SU-DHL-6 (cell line): ENCODE results near the gene TAB2.

Experiments used
- H2AFZ ChIP-seq: fragments of 200-600 bp; sonication (generic); 2 replicates; pipeline ENCODE4 v1.6.1; 2014; ENCODE audit warnings: low read depth, mild to moderate bottlenecking, moderate library complexity, mixed read lengths, antibody characterized with exemption, low read length; ENCODE audit not compliant: severe bottlenecking
- H3F3A ChIP-seq: fragments of 200-600 bp; shearing (Covaris generic); 2 replicates; pipeline ENCODE4 v1.6.0; 2016; ENCODE audit warnings: antibody characterized with exemption, mild to moderate bottlenecking; ENCODE audit not compliant: insufficient read depth
- H3K27ac ChIP-seq: fragments of 200-600 bp; sonication (generic); 2 replicates; pipeline ENCODE4 v1.5.1; 2016; ENCODE audit warnings: low read depth, mild to moderate bottlenecking, low read length, moderate library complexity, mixed read lengths
- H3K27me3 ChIP-seq: fragments of 200-600 bp; sonication (generic), shearing (Covaris generic); 2 replicates; pipeline ENCODE4 v1.6.0; 2014; ENCODE audit warnings: mild to moderate bottlenecking, low read length
- H3K36me3 ChIP-seq: fragments of 200-600 bp; sonication (generic); 2 replicates; pipeline ENCODE4 v1.6.1; 2014; ENCODE audit warnings: mild to moderate bottlenecking, low read length, mixed read lengths
- H3K4me2 ChIP-seq: fragments of 300-600, 200-600 bp; shearing (Covaris generic), sonication (generic); 2 replicates; pipeline ENCODE4 v1.6.0; 2014; ENCODE audit warnings: low read length, low read depth, mild to moderate bottlenecking; ENCODE audit not compliant: poor library complexity, severe bottlenecking
- H3K4me3 ChIP-seq: fragments of 200-600 bp; sonication (generic); 2 replicates; pipeline ENCODE4 v1.5.1; 2014; ENCODE audit warnings: antibody characterized with exemption, low read length, mild to moderate bottlenecking, mixed read lengths; ENCODE audit not compliant: insufficient read depth, poor library complexity, severe bottlenecking
- H3K79me2 ChIP-seq: fragments of 200-600 bp; sonication (generic); 2 replicates; pipeline ENCODE4 v1.6.1; 2014; ENCODE audit warnings: mild to moderate bottlenecking, low read length, moderate library complexity; ENCODE audit not compliant: insufficient read depth
- H3K9ac ChIP-seq: fragments of 200-600 bp; sonication (generic); 2 replicates; pipeline ENCODE4 v1.7.0; 2014; ENCODE audit warnings: mild to moderate bottlenecking, low read length
- H3K9me2 ChIP-seq: fragments of 200-600 bp; sonication (generic); replicated peaks from 2 replicates; pipeline ENCODE4 v1.6.1; 2014; ENCODE audit warnings: low read length; ENCODE audit not compliant: insufficient read depth
- H3K9me3 ChIP-seq: fragments of 200-600 bp; sonication (generic); 2 replicates; pipeline ENCODE4 v1.6.1; 2014; ENCODE audit warnings: low read length, mixed read lengths; ENCODE audit not compliant: insufficient read depth
- H4K20me1 ChIP-seq: fragments of 200-600 bp; sonication (generic); 2 replicates; pipeline ENCODE4 v1.6.1; 2014; ENCODE audit warnings: low read depth, mild to moderate bottlenecking, antibody characterized with exemption, low read length, moderate library complexity, mixed read lengths
- EZH2phosphoT487 ChIP-seq: fragments of 200-600 bp; sonication (generic), shearing (Covaris generic); conservative IDR thresholded peaks from 2 replicates; pipeline ENCODE4 v1.6.1; 2018; ENCODE audit warnings: mild to moderate bottlenecking, antibody characterized with exemption, low read length, moderate library complexity, mixed read lengths
- TF ChIP-seq, protein P1 (sequence below): fragments of 200-600 bp; sonication (generic); IDR thresholded peaks from one replicate; pipeline ENCODE4 v1.5.1; 2017; ENCODE audit warnings: antibody characterized with exemption, mild to moderate bottlenecking, low read length, moderate library complexity; ENCODE audit not compliant: insufficient read depth, poor library complexity, severe bottlenecking

The TAB2 gene

DNA sequence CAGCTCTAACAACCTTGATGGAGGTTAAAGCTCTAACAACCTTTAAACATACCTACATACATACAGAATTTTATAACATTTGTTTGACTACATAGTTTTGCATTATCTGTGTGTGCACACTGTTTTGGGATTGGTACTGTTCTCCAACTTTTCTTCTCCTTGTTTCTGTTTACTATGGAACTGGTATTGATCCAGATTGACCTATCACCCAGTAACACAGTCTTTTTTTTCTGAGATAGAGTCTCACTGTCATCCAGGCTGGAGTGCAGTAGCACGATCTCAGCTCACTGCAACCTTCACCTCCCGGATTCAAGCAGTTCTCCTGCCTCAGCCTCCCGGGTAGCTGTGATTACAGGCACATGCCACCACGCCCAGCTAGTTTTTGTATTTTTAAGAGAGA, 65.9 kb downstream of the TAB2 start:
- no peaks in the 10 kb centered on the region for H3F3A ChIP-seq
- H3K79me2 ChIP-seq = 0 out of 2 replicates have a peak, but pooled peaks cover 4% of the 10 kb centered on the region
- H3K27me3 ChIP-seq = no peaks in the 10 kb centered on the region
- H3K9me3 ChIP-seq = no peaks in the 10 kb centered on the region
- no peaks in the 10 kb centered on the region for H3K9me2 ChIP-seq
- H3K9ac ChIP-seq = no peak overlapping the region
- H3K27ac ChIP-seq = no peak overlapping the region
- H4K20me1 ChIP-seq = no peaks in the 10 kb centered on the region
- TF ChIP-seq, protein P1, sequence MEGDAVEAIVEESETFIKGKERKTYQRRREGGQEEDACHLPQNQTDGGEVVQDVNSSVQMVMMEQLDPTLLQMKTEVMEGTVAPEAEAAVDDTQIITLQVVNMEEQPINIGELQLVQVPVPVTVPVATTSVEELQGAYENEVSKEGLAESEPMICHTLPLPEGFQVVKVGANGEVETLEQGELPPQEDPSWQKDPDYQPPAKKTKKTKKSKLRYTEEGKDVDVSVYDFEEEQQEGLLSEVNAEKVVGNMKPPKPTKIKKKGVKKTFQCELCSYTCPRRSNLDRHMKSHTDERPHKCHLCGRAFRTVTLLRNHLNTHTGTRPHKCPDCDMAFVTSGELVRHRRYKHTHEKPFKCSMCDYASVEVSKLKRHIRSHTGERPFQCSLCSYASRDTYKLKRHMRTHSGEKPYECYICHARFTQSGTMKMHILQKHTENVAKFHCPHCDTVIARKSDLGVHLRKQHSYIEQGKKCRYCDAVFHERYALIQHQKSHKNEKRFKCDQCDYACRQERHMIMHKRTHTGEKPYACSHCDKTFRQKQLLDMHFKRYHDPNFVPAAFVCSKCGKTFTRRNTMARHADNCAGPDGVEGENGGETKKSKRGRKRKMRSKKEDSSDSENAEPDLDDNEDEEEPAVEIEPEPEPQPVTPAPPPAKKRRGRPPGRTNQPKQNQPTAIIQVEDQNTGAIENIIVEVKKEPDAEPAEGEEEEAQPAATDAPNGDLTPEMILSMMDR = no peak
- TF ChIP-seq EZH2phosphoT487 = no peak
- H3K36me3 ChIP-seq = peaks cover 27% of the 10 kb centered on the region
- no peak overlapping the region for H3K4me3 ChIP-seq
- no peak overlapping the region for H3K4me2 ChIP-seq
- no peak overlapping the region for H2AFZ ChIP-seq

GRCh38 chr6:149384464-149384863, 67.0 kb downstream of the TAB2 start:
- 0 out of 2 replicates have a peak, but pooled peaks cover 4% of the 10 kb centered on the region for H3K79me2 ChIP-seq
- no peaks in the 10 kb centered on the region for H4K20me1 ChIP-seq
- H3K9me3 ChIP-seq = no peaks in the 10 kb centered on the region
- H3K27me3 ChIP-seq = no peaks in the 10 kb centered on the region
- H2AFZ ChIP-seq = no peak overlapping the region
- no peak overlapping the region for H3K4me3 ChIP-seq
- H3K4me2 ChIP-seq = no peak overlapping the region
- no peak for TF ChIP-seq EZH2phosphoT487
- TF ChIP-seq, protein P1 = no peak
- no peaks in the 10 kb centered on the region for H3F3A ChIP-seq
- H3K27ac ChIP-seq = no peak overlapping the region
- no peaks in the 10 kb centered on the region for H3K9me2 ChIP-seq
- peaks cover 25% of the 10 kb centered on the region for H3K36me3 ChIP-seq
- no peak overlapping the region for H3K9ac ChIP-seq

- H3F3A ChIP-seq = peaks cover 4% of the 10 kb centered on the region; the same call in 1 of the 2 replicates
- H3K27ac ChIP-seq = no peak overlapping the region
- H3K36me3 ChIP-seq = peaks cover 16% of the 10 kb centered on the region
- TF ChIP-seq EZH2phosphoT487 = no peak
- TF ChIP-seq, protein P1 = no peak
- H3K79me2 ChIP-seq = 0 out of 2 replicates have a peak, but pooled peaks cover 4% of the 10 kb centered on the region
- no peak overlapping the region for H2AFZ ChIP-seq
- no peaks in the 10 kb centered on the region for H3K9me2 ChIP-seq
- no peaks in the 10 kb centered on the region for H4K20me1 ChIP-seq
- H3K9me3 ChIP-seq = no peaks in the 10 kb centered on the region
- no peak overlapping the region for H3K4me3 ChIP-seq
- no peak overlapping the region for H3K9ac ChIP-seq
- H3K4me2 ChIP-seq = no peak overlapping the region
- H3K27me3 ChIP-seq = no peaks in the 10 kb centered on the region
These were observed 68.6 kb downstream of the TAB2 start for GRCh38 chr6:149385998-149386646.
